Activated naive CD8-positive, alpha-beta T cell treated with anti-CD3 and anti-CD28 coated beads, Interleukin-2, amount 10 ng/mL, durations not matched to agents 7 days and 5 days (primary cell): ENCODE data around the gene SLC5A5. TPM values are rescaled to one million over a fixed set of nuclear protein-coding genes. Genes with fewer than 3 reads are reported as not detected.

ENCODE experiments used
- total RNA-seq, 2 experiments: library from RNA; stranded (reverse); gene quantifications; one replicate each; pipeline ENCODE4 v1.2.3, GENCODE V29; 2021

SLC5A5 gene
- total RNA-seq, 2 experiments from 2014 or later = 1.8 to 2.2 TPM

Other genes with a start within 250 kb of the SLC5A5 start
- gene UNC13A, start 183.6 kb upstream of the SLC5A5 start, total RNA-seq = under 1 TPM; 0.06 to 0.25 TPM
- 10 to 100 TPM; 71.2 to 78.4 TPM for gene MAP1S, start 152.5 kb upstream of the SLC5A5 start, total RNA-seq
- gene FCHO1, start 120.5 kb upstream of the SLC5A5 start, total RNA-seq = 10 to 100 TPM; 74.2 to 77.9 TPM
- gene B3GNT3, start 76.8 kb upstream of the SLC5A5 start, total RNA-seq = not detected
- 1 to 10 TPM; 1.6 to 2.9 TPM for gene INSL3, start 50.4 kb upstream of the SLC5A5 start, total RNA-seq
- gene JAK3, start 24.0 kb upstream of the SLC5A5 start, total RNA-seq = 100 to 1,000 TPM; 119 to 122 TPM
- gene RPL18A, start 12.0 kb upstream of the SLC5A5 start, total RNA-seq = 1,000 to 10,000 TPM; 2,260 to 2,272 TPM
- gene CCDC124, start 61.1 kb downstream of the SLC5A5 start, total RNA-seq = 10 to 100 TPM; 54.2 to 56.4 TPM
- not detected for gene KCNN1, start 95.2 kb downstream of the SLC5A5 start, total RNA-seq
- gene ARRDC2, start 136.2 kb downstream of the SLC5A5 start, total RNA-seq = 10 to 100 TPM; 66.5 to 71.2 TPM
- gene IL12RB1, start 215.0 kb downstream of the SLC5A5 start, total RNA-seq = 10 to 100 TPM; 52.5 to 56.4 TPM
- gene MAST3, start 225.8 kb downstream of the SLC5A5 start, total RNA-seq = 10 to 100 TPM; 36.7 to 38.3 TPM